OCI-LY7 (cell line): ENCODE measurements around the gene EIF5A.

ENCODE experiments used
- CTCF ChIP-seq: fragments of 200-600 bp; sonication (generic); conservative IDR thresholded peaks from 2 replicates; pipeline ENCODE4 v1.5.1; 2014; ENCODE audit warnings: mild to moderate bottlenecking, antibody characterized with exemption, low read length, moderate library complexity, mixed read lengths
- EZH2phosphoT487 ChIP-seq: fragments of 200-600 bp; sonication (generic); IDR thresholded peaks from 2 replicates; pipeline ENCODE4 v1.6.1; 2018; ENCODE audit warnings: low read depth, borderline replicate concordance, mild to moderate bottlenecking, mixed run types, antibody characterized with exemption, low read length, moderate library complexity, mixed read lengths

GRCh38 chr17:7321466-7321865 lies 14.0 kb downstream of the EIF5A start:
- no peak for TF ChIP-seq EZH2phosphoT487
- TF ChIP-seq CTCF: no peak
